Measurements from ENCODE around the gene RAMACL.

DNA sequence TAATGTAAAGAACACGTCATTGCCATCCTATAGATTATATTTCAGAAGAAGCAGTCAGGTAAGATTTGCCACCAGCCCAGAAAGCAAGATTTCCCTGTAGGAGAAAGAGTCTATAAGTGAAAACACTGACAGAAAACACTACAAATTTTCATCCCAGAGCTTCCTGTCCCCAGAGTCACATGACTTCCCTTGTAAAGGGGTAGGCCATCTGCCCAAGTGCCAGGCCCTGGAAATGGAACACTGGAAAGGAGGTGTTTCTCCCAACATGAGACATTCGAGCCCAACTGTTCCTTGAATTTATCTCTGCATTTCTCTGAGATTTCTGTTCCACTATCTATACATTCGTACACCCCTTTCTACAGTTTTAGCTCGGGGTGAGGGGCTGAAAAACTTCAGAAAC lies 46.9 kb downstream of the RAMACL start:
- TF ChIP-seq POLR2A (IDR thresholded peaks at IDR 0.05; ENCODE audit: borderline replicate concordance, extremely low read depth, insufficient read depth, insufficient read length), result no peak
- no peak for TF ChIP-seq CTCF (IDR thresholded peaks at IDR 0.05 in 2 of 3, conservative IDR thresholded peaks at IDR 0.05 in 1 of 3; ENCODE audit: borderline replicate concordance in 1 of 3, insufficient read depth in 1 of 3, low read depth in 2 of 3, low read length in 2 of 3)
- no peak for TF ChIP-seq SIN3A (IDR thresholded peaks at IDR 0.05; ENCODE audit: low read depth)
- TF ChIP-seq EZH2 (IDR thresholded peaks at IDR 0.05), result no peak
- TF ChIP-seq RAD21 (IDR thresholded peaks at IDR 0.05; ENCODE audit: low read depth), result no peak

Measured in HCT116 (cell line).